Measurements from ENCODE around the gene LRSAM1.

Gene LRSAM1

GRCh38 chr9:127497656-127498290 is 46.5 kb downstream of the LRSAM1 start:
- no peak for DNase-seq (ENCODE audit: low read depth)

- DNase-seq (ENCODE audit: low read depth): no peak
Observed at GRCh38 chr9:127498298-127498697, 47.0 kb downstream of the LRSAM1 start.

GRCh38 chr9:127500399-127500798 is 49.1 kb downstream of the LRSAM1 start:
- no peak for DNase-seq (ENCODE audit: low read depth)

- no peak for DNase-seq (ENCODE audit: low read depth)
Observed at GRCh38 chr9:127500862-127501261, 49.6 kb downstream of the LRSAM1 start.

- DNase-seq (ENCODE audit: low read depth): no peak
Observed at GRCh38 chr9:127501821-127502343, 50.6 kb downstream of the LRSAM1 start.

GRCh38 chr9:127502706-127503378 is 51.5 kb downstream of the LRSAM1 start:
- no peak for DNase-seq (ENCODE audit: low read depth)

GRCh38 chr9:127503379-127503921 is 52.1 kb downstream of the LRSAM1 start:
- DNase-seq (ENCODE audit: low read depth): no peak

GRCh38 chr9:127503947-127504886 is 52.9 kb downstream of the LRSAM1 start:
- peak; percentile 67 for DNase-seq (ENCODE audit: low read depth)

GRCh38 chr9:127504887-127505251 is 53.6 kb downstream of the LRSAM1 start:
- no peak for DNase-seq (ENCODE audit: low read depth)

- no peak for DNase-seq (ENCODE audit: low read depth)
Observed at GRCh38 chr9:127505396-127506116, 54.2 kb downstream of the LRSAM1 start.

GRCh38 chr9:127506117-127506813 is 55.0 kb downstream of the LRSAM1 start:
- DNase-seq (ENCODE audit: low read depth): no peak

- no peak for DNase-seq (ENCODE audit: low read depth)
Observed at GRCh38 chr9:127506814-127507750, 55.8 kb downstream of the LRSAM1 start.

- no peak for DNase-seq (ENCODE audit: low read depth)
Observed at GRCh38 chr9:127507751-127508648, 56.7 kb downstream of the LRSAM1 start.

GRCh38 chr9:127508901-127509260 is 57.6 kb downstream of the LRSAM1 start:
- DNase-seq (ENCODE audit: low read depth): no peak

- DNase-seq (ENCODE audit: low read depth): no peak
Observed at GRCh38 chr9:127509261-127509954, 58.1 kb downstream of the LRSAM1 start.

GRCh38 chr9:127509955-127510299 is 58.6 kb downstream of the LRSAM1 start:
- no peak for DNase-seq (ENCODE audit: low read depth)

GRCh38 chr9:127514468-127514867 is 63.2 kb downstream of the LRSAM1 start:
- DNase-seq (ENCODE audit: low read depth): no peak

- DNase-seq (ENCODE audit: low read depth): no peak
Observed at GRCh38 chr9:127516835-127517607, 65.7 kb downstream of the LRSAM1 start.
